H1 (cell line): ENCODE data around the gene BTG2. TPM values are rescaled to one million over a fixed set of nuclear protein-coding genes. Genes with fewer than 3 reads are reported as not detected.

ENCODE experiments used
- CTCF ChIA-PET: fragments of 300-600 bp; sonication (Branson Sonifier 250); formaldehyde crosslinking; loops from one replicate; lab custom pipeline; 2021; ENCODE audit not compliant: partially characterized antibody; lab: Charles Lee
- POLR2A ChIA-PET: fragments of 300-600 bp; sonication (Branson Sonifier 250); formaldehyde crosslinking; loops from one replicate; lab custom pipeline; 2021; ENCODE audit warnings: inconsistent platforms; ENCODE audit not compliant: partially characterized antibody; lab: Charles Lee
- DNase-seq, 2 experiments: peaks; one replicate each; pipeline versions ENCODE4 v3.0.0 to v3.0.0-alpha.2; 2010 to 2022; ENCODE audit warnings: low spot score in 2 of 2, low read depth in 1 of 2, mixed read lengths in 1 of 2
- FAIRE-seq: peaks from 2 replicates; lab custom pipeline; 2011; peaks lifted over from hg19 to GRCh38; lab: Jason Lieb, UNC
- H2AFZ ChIP-seq: 2 replicates; pipeline ENCODE4 v1.8.1; 2012; ENCODE audit warnings: low read length, inconsistent platforms
- H2AK5ac ChIP-seq: 2 replicates; pipeline ENCODE4 v1.6.1; 2013; ENCODE audit warnings: low read depth, low read length
- H2BK120ac ChIP-seq: replicated peaks from 2 replicates; pipeline ENCODE3; 2013; ENCODE audit warnings: low read depth, low read length, inconsistent platforms
- H2BK12ac ChIP-seq: 2 replicates; pipeline ENCODE4 v1.6.1; 2013; ENCODE audit warnings: low read depth, low read length
- H2BK15ac ChIP-seq: 2 replicates; pipeline ENCODE4 v1.6.1; 2013; ENCODE audit warnings: low read length
- H2BK20ac ChIP-seq: 2 replicates; pipeline ENCODE4 v1.6.1; 2013; ENCODE audit warnings: low read length
- H2BK5ac ChIP-seq: 2 replicates; pipeline ENCODE4 v1.6.1; 2013; ENCODE audit warnings: low read depth, low read length
- H3K14ac ChIP-seq: 2 replicates; pipeline ENCODE4 v1.6.1; 2013; ENCODE audit warnings: inconsistent platforms; ENCODE audit not compliant: insufficient read length
- H3K18ac ChIP-seq: 2 replicates; pipeline ENCODE4 v1.6.1; 2013; ENCODE audit warnings: low read length; ENCODE audit errors: extremely low read depth
- H3K23ac ChIP-seq: 2 replicates; pipeline ENCODE4 v1.6.1; 2013; ENCODE audit warnings: inconsistent platforms; ENCODE audit not compliant: insufficient read length
- H3K23me2 ChIP-seq: 2 replicates; pipeline ENCODE4 v1.6.1; 2013; ENCODE audit warnings: low read depth, low read length
- H3K27ac ChIP-seq: 2 replicates; pipeline ENCODE4 v1.6.1; 2011; ENCODE audit warnings: low read depth, low read length, inconsistent platforms
- H3K27me3 ChIP-seq, 4 experiments: replicated peaks in 1 of 4; 1 replicate in 1 of 4; 2 replicates in 3 of 4; pipeline versions ENCODE4 v1.6.1 to v1.8.1; 2011 to 2013; ENCODE audit warnings: low read length in 3 of 4, mild to moderate bottlenecking in 3 of 4, inconsistent platforms in 2 of 4, mixed read lengths in 2 of 4, moderate library complexity in 1 of 4; ENCODE audit not compliant: control insufficient read depth in 3 of 4, insufficient read depth in 3 of 4; ENCODE audit errors: extremely low read depth in 1 of 4
- H3K36me3 ChIP-seq, 4 experiments: 2 replicates each; pipeline versions ENCODE4 v1.6.1 to v1.8.1; 2011 to 2013; ENCODE audit warnings: mild to moderate bottlenecking in 4 of 4, low read length in 3 of 4, moderate library complexity in 2 of 4, control low read depth in 1 of 4, inconsistent platforms in 1 of 4; ENCODE audit not compliant: insufficient read depth in 4 of 4, control insufficient read depth in 2 of 4
- H3K4ac ChIP-seq: replicated peaks from 2 replicates; pipeline ENCODE3; 2013; ENCODE audit warnings: low read length, low read depth, mixed read lengths, inconsistent platforms; ENCODE audit not compliant: insufficient read length
- H3K4me1 ChIP-seq, 4 experiments: replicated peaks in 1 of 4; 1 replicate in 1 of 4; 2 replicates in 3 of 4; pipeline versions ENCODE4 v1.6.1 to v1.8.1; 2011 to 2013; ENCODE audit warnings: low read length in 3 of 4, inconsistent platforms in 2 of 4, mixed read lengths in 1 of 4; ENCODE audit not compliant: insufficient read depth in 4 of 4, control insufficient read depth in 3 of 4
- H3K4me2 ChIP-seq, 2 experiments: 2 replicates each; pipeline versions ENCODE4 v1.6.1 to v1.8.1; 2011 to 2013; ENCODE audit warnings: low read depth in 2 of 2, low read length in 2 of 2, control low read depth in 1 of 2, inconsistent platforms in 1 of 2, mild to moderate bottlenecking in 1 of 2; ENCODE audit not compliant: insufficient read depth in 1 of 2
- H3K4me3 ChIP-seq, 4 experiments: fragments of 200-600, 300-600 bp in 1 of 4; sonication (generic), shearing (Covaris generic), sonication (Bioruptor Twin) in 1 of 4; 2 replicates each; pipeline versions ENCODE4 v1.5.1 to v1.8.1; 2011 to 2016; ENCODE audit warnings: low read length in 4 of 4, low read depth in 3 of 4, control low read depth in 2 of 4, inconsistent platforms in 2 of 4, mild to moderate bottlenecking in 2 of 4, mixed read lengths in 1 of 4, moderate library complexity in 1 of 4; ENCODE audit not compliant: insufficient read depth in 2 of 4; ENCODE audit errors: extremely low read depth in 1 of 4
- H3K56ac ChIP-seq: replicated peaks from 2 replicates; pipeline ENCODE3; 2013; ENCODE audit warnings: low read depth, mild to moderate bottlenecking, mixed read lengths, low read length, inconsistent platforms; ENCODE audit not compliant: insufficient read length
- H3K79me1 ChIP-seq: 2 replicates; pipeline ENCODE4 v1.6.1; 2013; ENCODE audit warnings: low read depth, low read length, control low read depth
- H3K79me2 ChIP-seq, 2 experiments: 2 replicates each; pipeline versions ENCODE4 v1.6.1 to v1.8.1; 2012 to 2013; ENCODE audit warnings: low read length in 2 of 2, mild to moderate bottlenecking in 2 of 2, inconsistent platforms in 1 of 2; ENCODE audit not compliant: insufficient read depth in 2 of 2, control insufficient read depth in 1 of 2
- H3K9ac ChIP-seq, 4 experiments: replicated peaks in 1 of 4; 1 replicate in 1 of 4; 2 replicates in 3 of 4; pipeline versions ENCODE4 v1.6.1 to v1.8.1; 2011 to 2013; ENCODE audit warnings: low read depth in 3 of 4, low read length in 3 of 4, control low read depth in 2 of 4, mild to moderate bottlenecking in 2 of 4, moderate library complexity in 2 of 4, inconsistent platforms in 1 of 4; ENCODE audit errors: extremely low read depth in 1 of 4
- H3K9me3 ChIP-seq, 2 experiments: 2 replicates each; pipeline versions ENCODE4 v1.6.1 to v1.8.1; 2012 to 2013; ENCODE audit warnings: mild to moderate bottlenecking in 2 of 2, moderate library complexity in 2 of 2, control low read depth in 1 of 2, inconsistent platforms in 1 of 2, low read depth in 1 of 2, low read length in 1 of 2, mixed read lengths in 1 of 2; ENCODE audit not compliant: insufficient read depth in 2 of 2
- H4K20me1 ChIP-seq, 2 experiments: replicated peaks in 1 of 2; 2 replicates each; pipeline versions ENCODE3 to v1.8.1; 2011 to 2013; ENCODE audit warnings: inconsistent platforms in 2 of 2, low read length in 2 of 2, mild to moderate bottlenecking in 1 of 2; ENCODE audit not compliant: insufficient read depth in 2 of 2, control insufficient read depth in 1 of 2
- H4K5ac ChIP-seq: 2 replicates; pipeline ENCODE4 v1.6.1; 2013; ENCODE audit warnings: low read length, low read depth, mixed read lengths, inconsistent platforms; ENCODE audit not compliant: insufficient read length
- H4K8ac ChIP-seq: 2 replicates; pipeline ENCODE4 v1.8.0; 2013; ENCODE audit warnings: mild to moderate bottlenecking, moderate library complexity, low read length, inconsistent platforms; ENCODE audit not compliant: insufficient read depth; ENCODE audit errors: extremely low read depth
- H4K91ac ChIP-seq: replicated peaks from 2 replicates; pipeline ENCODE3; 2013; ENCODE audit warnings: low read length, mixed read lengths, inconsistent platforms; ENCODE audit not compliant: insufficient read length
- CTBP2 ChIP-seq: IDR thresholded peaks from 2 replicates; pipeline ENCODE4 v1.7.0; 2011; ENCODE audit warnings: borderline replicate concordance, mild to moderate bottlenecking, moderate library complexity, mixed read lengths, low read length; ENCODE audit not compliant: insufficient read depth, insufficient read length
- ZNF274 ChIP-seq: IDR thresholded peaks from 2 replicates; pipeline ENCODE4 v1.7.0; 2012; ENCODE audit warnings: low read length, borderline replicate concordance; ENCODE audit errors: extremely low read depth
- WGBS, 2 experiments: shearing (Covaris generic) in 1 of 2; methylation state at CpG; one replicate each; pipeline versions ENCODE4 v1.1.6 to v1.1.7; 2013 to 2015; ENCODE audit warnings: low lambda C conversion rate in 2 of 2, mixed read lengths in 2 of 2, inconsistent platforms in 1 of 2, low coverage in 1 of 2, missing lambda C conversion rate in 1 of 2; ENCODE audit not compliant: insufficient replicate concordance in 2 of 2, insufficient coverage in 1 of 2, insufficient read length in 1 of 2; ENCODE audit errors: extremely low coverage in 1 of 2, missing lambda C conversion rate in 1 of 2; 5-methylcytosine and 5-hydroxymethylcytosine counted together
- polyA plus RNA-seq, 7 experiments: library from polyadenylated mRNA; depleted of rRNA in 3 of 7; stranded (reverse) in 5 of 7; unstranded in 2 of 7; fragments of >200 nt in 5 of 7; fragments of 200-250 nt in 2 of 7; gene quantifications; 1 replicate in 5 of 7; 2 replicates in 1 of 7; 4 replicates in 1 of 7; pipeline versions ENCODE4 v1.2.1 to v1.2.3, GENCODE V29; 2011 to 2013; ENCODE audit warnings: missing spikeins in 2 of 7, mixed read lengths in 2 of 7
- total RNA-seq: library from RNA; stranded (reverse); fragmentation: NEBNext Ultra II Directional; extraction: Animal tissue kit (Norgen Biotek cat#: 25700); gene quantifications from 2 replicates; pipeline ENCODE4 v1.2.1, GENCODE V29; 2021

Gene BTG2
- total and polyA plus RNA-seq, 2 of the 8 experiments (the other 6 are each of a cell fraction or from before 2014, with no cell fraction given), result 4.8 to 11.0 TPM

DNA sequence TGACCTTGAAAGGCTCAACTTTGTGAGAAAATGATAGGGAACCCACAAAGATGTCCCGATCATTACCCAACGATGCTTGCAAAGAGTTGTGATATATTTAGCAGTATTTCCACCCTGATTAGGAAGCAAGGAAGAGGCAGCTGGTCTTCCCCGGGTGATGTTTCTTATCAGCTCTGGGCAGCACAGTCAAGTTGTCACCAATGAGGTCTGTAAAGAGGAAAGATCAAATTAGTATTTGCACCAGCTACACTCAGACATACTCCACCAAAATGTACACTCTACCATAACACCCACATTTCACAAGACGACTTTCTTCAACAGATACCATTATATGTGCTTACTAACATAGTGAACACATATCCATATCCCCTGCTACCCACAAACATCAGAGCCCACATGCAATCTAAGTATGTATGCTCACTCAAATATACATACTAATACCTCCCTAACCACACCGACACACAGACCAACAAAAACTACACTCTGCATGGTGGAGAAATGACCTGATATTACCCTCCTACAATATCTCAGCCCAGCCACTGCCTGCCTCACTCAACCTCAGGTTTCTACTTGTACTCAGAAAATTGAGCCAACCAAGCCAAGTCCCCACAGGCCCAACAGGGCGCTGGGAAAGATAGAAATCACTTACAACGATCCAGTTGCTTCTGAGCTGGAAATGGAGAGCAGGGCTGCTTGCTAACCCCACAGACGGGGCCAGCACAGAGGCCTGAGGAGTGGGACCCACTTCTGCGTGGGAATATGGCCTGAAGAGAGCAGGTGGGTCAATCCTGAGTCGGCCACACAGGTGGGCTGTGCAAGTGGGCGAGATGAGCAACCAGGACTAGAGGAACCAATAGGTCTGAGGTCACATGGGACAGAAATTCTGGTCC, 4.6 kb upstream of the BTG2 start:
- DNase-seq, result no peak
- Histone ChIP-seq H3K27ac (no peak overlapping the region), H3K9ac (no peak overlapping the region), H3K56ac (no peak overlapping the region), H2BK5ac (no peak overlapping the region), H3K23me2 (peaks cover 8% of the 10 kb centered on the region), H3K18ac (no peak overlapping the region), H3K27me3 (peaks cover 14 to 49% (median 37%) of the 10 kb centered on the region in 4 experiments), H3K23ac (no peak overlapping the region), H3K79me1 (no peaks in the 10 kb centered on the region), H3K36me3 (no peaks in the 10 kb centered on the region), H3K4me3 (no peak overlapping the region), H2BK120ac (no peak overlapping the region), H3K4ac (no peak overlapping the region), H3K14ac (no peak overlapping the region), H4K91ac (no peak overlapping the region), H3K79me2 (no peaks in the 10 kb centered on the region), H4K8ac (no peak overlapping the region), H2AK5ac (no peak overlapping the region), H3K9me3 (no peaks in the 10 kb centered on the region), H4K20me1 (peaks cover 0 to 1% of the 10 kb centered on the region in 2 experiments), H4K5ac (no peak overlapping the region), H2BK15ac (peak overlapping the region; percentile 16; the same call in 1 of the 2 replicates), H3K4me2 (no peak overlapping the region), H2BK12ac (no peak overlapping the region), H2BK20ac (no peak overlapping the region), H3K4me1 (peaks cover 0 to 7% (median 2%) of the 10 kb centered on the region in 4 experiments; a peak in 3 of 7 replicates), H2AFZ (no peak overlapping the region)
- CTCF ChIA-PET, result interaction anchor here (0.6 to 2.9 kb wide), 6 partner anchors 14 to 37 kb away, joined by 3 to 14 read pairs (median 4); no protein-coding TSS in a partner anchor
- no peak for FAIRE-seq
- POLR2A ChIA-PET, result interaction anchor here (1.3 kb wide), 1 partner anchor 10 kb away, joined by 7 read pairs; no protein-coding TSS in a partner anchor
- 79% methylated on average over 11 of the region's 11 CpGs; no CpG with 5 or more reads in 1 of the 2 experiments for WGBS, 2 experiments
- TF ChIP-seq CTBP2, result no peak
- no peak for TF ChIP-seq ZNF274
